Panc1 (cell line): ENCODE results near the gene A2M.

Source experiments
- CTCF ChIP-seq: fragments of 450-650 bp; IDR thresholded peaks from 2 replicates; pipeline ENCODE4 v1.5.1; 2017; ENCODE audit warnings: mild to moderate bottlenecking
- POLR2AphosphoS5 ChIP-seq: IDR thresholded peaks from 2 replicates; pipeline ENCODE4 v1.6.1; 2012; ENCODE audit warnings: mild to moderate bottlenecking, low read depth, low read length, moderate library complexity
- REST ChIP-seq, 2 experiments: IDR thresholded peaks; 2 replicates each; pipeline ENCODE4 v1.6.1; 2011 to 2012; ENCODE audit warnings: low read depth in 2 of 2, control low read depth in 1 of 2, low read length in 1 of 2, mild to moderate bottlenecking in 1 of 2, moderate library complexity in 1 of 2; ENCODE audit not compliant: insufficient read depth in 1 of 2
- SIN3A ChIP-seq: IDR thresholded peaks from 2 replicates; pipeline ENCODE4 v1.6.1; 2012; ENCODE audit warnings: low read depth, mild to moderate bottlenecking, low read length, moderate library complexity, borderline replicate concordance; ENCODE audit not compliant: insufficient read depth
- TCF7L2 ChIP-seq: IDR thresholded peaks from 2 replicates; pipeline ENCODE4 v1.6.1; 2011; ENCODE audit warnings: mild to moderate bottlenecking, low read depth, low read length, inconsistent platforms

GRCh38 chr12:9072481-9073038 is 43.2 kb downstream of the A2M start:
- TF ChIP-seq CTCF (no peak), REST (IDR thresholded peaks at IDR 0.05; ENCODE audit: insufficient read depth in 1 of 2, low read depth in 2 of 2, low read length in 1 of 2) (no peak), POLR2AphosphoS5 (no peak), SIN3A (no peak), TCF7L2 (no peak)
